Stimulated activated naive CD4-positive, alpha-beta T cell treated with Interleukin-2 at 50 U/mL for 16 hours (primary cell): ENCODE measurements around the gene SYNJ1.
"Not testable (repeated sequence)": the region's sequence is repeated elsewhere in the genome, so short reads cannot be mapped to it uniquely, and the experiment has no call there.

Experiments used
- DNase-seq: peaks from one replicate; lab custom pipeline; 2025; lab: John Stamatoyannopoulos, UW

Gene SYNJ1

GRCh38 chr21:32690085-32690484 is 37.7 kb downstream of the SYNJ1 start:
- no peak for DNase-seq

DNA sequence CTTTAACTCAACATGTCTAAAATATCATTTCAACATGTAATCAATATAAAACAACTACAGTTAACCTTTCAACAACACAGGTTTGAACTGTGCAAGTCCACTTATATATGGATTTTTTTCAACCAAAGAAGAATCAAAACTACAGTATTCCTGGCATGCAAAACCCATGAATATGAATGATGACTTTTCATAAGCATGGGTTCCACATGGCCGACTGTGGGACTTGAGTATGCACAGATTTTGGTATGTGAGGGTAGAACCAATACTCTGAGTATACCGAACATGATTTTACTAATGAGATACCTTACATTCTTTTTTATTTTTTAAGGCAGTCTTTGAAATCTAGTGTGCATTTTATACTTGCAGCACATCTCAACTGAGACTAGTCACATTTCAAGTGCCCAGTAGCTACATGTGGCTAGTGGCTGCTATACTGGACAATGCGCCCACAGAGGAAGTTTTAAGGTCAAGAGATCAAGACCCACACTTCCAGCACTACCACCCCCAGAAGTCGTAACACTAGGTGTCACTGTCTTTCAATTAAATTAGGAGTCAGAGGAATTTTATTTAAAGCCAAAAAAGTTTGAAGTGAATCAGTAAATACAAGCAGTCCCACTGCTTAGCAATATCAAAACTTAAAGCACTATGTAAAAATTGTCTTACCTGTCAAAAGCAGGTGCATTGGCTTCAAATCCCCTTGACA is 40.0 kb downstream of the SYNJ1 start:
- no peak for DNase-seq

- no peak for DNase-seq
Measured at GRCh38 chr21:32682696-32683474, 44.9 kb downstream of the SYNJ1 start.

DNA sequence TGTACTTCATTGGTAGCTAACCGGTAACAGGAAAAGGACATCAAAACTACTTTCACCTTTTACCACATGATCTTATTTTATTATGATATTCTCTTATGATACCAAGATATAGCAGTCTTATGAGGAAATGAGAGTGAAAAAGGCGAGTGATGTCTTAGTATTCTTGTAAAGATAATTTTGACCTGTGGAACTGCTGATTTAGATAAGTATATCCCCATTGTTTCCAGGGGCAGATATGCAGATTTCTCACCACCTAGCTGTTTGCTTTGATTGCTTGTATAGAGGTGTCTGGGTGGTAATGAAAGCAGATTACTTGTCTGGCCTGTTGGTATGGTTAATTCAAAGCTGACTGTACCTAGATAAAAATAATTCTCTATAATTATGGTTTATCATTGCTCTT is 53.1 kb downstream of the SYNJ1 start:
- no peak for DNase-seq

DNA sequence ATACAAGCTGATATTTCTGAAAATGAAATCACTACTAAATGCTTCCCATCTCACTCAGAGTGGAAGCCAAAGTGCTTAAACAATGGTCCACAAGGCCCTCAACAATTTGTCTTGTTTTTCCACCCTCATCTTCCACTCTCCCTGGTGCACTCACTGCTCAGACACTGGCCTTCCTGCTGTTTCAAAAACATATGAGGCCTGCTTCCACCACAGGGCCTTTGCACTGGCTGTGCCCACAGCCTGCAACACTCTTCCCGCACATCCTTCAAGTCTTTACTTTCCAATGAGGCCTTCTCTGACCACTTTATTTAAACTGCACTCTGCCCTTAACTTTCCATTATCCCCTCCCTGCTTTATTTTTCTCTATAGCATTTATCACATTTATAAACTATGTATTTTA is 53.8 kb downstream of the SYNJ1 start:
- DNase-seq: no peak

DNA sequence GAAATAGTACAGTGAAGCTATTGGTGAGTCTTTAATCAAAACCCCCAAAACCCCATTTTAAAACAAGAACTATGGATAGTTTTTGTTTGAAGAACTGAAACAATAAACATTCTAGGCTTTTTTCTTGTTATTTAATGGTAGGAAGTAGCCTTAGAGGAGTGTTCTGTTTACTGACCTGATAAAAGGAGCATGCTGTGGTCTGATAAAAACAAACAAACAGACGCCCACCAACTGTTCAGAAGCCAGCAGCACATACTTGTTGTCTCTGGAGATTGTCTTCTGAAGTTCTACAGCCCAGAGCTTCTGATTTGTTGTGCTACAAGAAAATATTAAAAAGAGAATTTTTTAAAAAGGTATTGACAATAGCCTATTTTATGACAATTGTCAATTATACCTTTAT is 61.6 kb downstream of the SYNJ1 start:
- no peak for DNase-seq

- not testable (repeated sequence) for DNase-seq
Measured at GRCh38 chr21:32664095-32664494, 63.7 kb downstream of the SYNJ1 start.

GRCh38 chr21:32661981-32662380 is 65.8 kb downstream of the SYNJ1 start:
- DNase-seq: not testable (repeated sequence)

- DNase-seq: not testable (repeated sequence)
Measured at GRCh38 chr21:32661026-32661782, 66.6 kb downstream of the SYNJ1 start.

DNA sequence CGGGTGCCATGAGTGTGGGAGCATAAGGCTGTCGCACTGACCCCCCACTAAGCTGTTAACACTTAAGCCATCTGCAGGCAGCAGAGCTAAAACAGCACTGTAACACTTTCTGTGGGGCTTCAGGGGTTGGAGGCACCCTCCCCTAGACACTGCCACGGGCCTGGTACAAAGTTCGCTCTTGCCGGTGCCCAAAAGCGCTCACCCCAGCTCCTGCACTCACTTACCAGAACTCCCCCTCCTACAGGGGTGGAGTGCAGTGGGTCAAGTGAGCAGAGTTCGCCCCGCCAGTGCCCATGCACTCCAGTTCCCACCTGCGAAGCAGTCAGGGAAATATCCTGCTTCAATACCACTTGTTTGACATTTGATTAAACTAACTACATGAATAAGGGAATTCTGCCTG is 69.3 kb downstream of the SYNJ1 start:
- DNase-seq: no peak

DNA sequence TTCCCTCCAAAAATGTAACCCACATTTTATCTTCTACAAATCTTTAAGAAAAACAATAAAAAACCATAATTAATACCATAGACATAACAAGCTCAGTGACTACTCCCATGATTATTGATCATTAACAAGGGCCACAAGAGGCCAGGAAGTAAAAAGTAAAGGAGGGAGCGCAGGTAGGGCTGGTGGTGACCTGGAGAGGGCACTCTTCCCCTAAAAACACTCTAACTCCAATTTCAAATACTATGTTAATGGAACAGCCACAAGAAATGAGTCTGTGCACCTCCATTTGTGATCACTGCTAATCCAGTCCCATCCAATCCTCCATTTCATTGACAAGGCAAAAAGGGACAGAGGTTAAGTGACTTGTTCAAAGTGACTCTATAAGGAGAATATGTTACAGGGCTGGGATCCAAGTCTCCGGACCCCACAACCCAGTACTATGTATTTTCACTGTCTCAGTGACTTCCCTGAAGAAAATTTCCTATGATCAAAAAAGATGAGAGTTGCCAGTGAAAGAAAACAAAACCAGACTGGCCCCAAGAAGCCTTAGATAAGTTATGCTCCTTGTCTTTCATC is 74.4 kb downstream of the SYNJ1 start:
- no peak for DNase-seq

- DNase-seq: no peak
Measured at GRCh38 chr21:32648165-32648564, 79.6 kb downstream of the SYNJ1 start.

DNA sequence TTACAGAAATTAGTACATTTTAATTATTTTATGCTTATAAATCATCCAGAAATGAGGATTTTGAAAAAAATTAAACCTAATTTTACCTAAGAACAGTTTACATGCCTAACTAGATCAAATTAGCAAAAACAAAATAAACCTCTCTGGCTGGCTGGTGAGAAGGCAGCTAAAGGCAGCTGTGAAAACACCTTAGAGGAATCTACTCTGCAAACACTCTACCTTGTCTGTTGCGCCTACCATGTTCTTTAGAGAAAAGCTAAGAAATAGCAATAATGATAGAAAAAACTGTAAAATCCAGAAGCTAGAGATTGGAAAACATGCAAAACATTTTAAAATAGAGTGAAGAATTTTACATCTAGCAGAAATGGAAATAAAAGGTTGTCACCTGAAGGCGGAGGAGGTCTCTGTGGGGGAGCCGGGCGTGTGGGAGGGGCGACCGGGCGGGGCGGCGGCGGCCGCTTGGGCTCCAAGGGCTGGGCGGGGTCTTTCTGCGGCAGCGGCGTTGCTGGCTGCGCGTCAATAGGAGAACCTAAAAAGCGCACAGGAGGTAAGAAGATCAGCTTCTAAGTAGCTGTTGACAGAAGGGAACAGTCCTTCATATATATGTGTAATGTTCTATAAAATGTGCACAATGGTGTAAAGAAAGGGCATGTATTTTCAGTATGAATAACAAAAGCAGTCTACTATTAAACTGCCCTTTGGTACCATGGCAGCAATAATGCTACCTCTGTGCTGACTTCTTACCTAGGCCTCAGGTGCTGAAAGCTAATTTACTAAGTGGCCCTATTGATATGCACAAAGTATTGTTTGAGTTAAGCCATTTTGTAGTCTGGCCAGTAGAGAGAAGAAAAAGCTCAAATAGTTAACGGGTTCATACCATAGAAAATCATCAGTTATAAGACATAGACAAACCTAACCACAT is 82.3 kb downstream of the SYNJ1 start:
- no peak for DNase-seq

DNA sequence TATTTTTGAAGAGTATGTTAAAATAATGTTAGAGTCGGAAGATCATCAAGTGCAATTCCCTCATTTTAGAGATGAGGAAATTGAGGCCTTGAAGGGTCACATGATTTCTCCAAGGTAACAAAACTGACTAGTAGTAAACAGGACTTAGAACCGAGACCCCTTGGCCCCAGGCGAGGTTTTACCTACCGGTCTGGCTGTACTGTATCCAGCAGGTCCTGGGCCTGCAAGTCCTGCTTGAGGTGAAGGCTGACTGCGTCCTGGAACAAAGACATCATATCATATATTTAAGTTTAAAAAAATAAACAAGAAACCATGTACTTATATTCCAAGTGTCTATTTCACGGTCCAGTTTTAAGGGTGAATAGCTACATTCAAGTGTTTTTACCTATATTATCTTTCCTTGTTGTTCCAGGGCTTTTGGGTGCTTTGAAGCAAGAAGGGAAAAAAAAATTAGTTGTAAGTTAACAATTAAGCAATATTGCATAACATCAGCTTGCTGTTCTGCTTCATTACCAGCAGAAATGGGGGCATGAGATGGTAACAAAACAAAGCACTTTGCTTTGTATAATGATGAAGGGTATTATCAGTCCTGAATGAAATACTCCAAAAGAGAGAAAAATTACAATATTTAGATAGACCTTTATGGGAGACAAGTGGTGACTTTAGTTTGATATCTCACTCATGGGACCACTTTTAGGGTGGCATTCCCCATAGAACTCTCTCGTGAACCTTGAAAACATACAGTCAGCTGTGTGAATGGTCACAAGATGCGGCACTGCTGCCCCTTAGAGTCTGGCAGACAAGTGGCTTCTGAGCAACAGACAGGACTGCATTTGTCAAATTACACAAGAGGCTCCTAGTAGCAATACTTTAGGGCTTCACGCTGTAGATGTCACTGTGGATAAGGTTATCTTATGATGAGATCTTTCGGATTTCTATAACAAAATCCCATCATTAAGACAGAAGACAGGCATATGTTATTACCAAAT is 85.8 kb downstream of the SYNJ1 start:
- no peak for DNase-seq

GRCh38 chr21:32626621-32627196 is 101.1 kb downstream of the SYNJ1 start:
- DNase-seq: no peak

DNA sequence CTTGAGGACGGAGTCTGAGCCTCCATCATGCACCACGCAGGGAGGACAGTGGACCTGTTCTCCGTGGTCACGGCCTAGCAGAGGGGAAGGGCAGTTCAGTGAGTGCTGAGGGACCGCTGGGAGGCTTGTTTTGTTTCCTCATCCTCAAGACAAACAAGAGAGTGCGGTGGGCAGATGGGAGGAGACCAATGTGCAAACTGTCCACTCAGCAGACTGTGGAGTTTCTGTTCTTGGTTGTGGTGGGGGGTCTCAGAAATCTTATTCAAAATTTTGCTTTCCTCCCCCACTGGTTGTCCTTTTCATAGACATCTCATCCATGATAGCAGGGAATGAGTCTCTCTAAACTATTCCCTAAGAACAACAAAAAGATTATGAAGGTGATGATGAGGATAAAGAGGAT is 109.6 kb downstream of the SYNJ1 start:
- DNase-seq: not testable (repeated sequence)

DNA sequence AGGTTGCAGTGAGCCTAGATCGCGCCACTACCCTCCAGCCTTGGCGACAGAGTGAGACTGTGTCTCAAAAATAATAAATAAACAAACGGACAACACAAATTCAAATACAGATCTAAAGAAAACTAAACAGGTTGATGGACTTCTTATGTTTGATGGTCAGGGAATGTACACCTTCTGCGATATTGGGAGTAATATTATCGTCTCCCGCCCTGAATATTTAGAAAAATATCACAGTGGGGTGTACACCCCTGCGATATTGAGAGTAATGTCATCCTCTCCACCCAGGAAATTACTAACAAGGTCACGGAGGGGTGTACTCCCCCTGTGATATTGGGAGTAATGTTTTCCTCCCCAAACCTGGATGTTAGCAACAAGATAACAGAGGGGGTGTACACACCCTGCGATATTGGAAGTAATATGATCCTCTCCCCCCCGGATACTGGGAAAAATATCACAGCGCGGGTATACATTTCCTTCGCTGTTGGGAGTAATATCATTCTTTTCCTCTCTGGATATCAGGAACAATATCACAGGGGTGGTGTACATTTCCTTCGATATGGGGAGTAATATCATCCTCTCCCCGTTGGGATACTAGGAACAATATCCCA is 114.3 kb downstream of the SYNJ1 start:
- no peak for DNase-seq

GRCh38 chr21:32612999-32613337 is 114.8 kb downstream of the SYNJ1 start:
- DNase-seq: no peak
